ENCODE results near the gene ANKRD44.

DNA sequence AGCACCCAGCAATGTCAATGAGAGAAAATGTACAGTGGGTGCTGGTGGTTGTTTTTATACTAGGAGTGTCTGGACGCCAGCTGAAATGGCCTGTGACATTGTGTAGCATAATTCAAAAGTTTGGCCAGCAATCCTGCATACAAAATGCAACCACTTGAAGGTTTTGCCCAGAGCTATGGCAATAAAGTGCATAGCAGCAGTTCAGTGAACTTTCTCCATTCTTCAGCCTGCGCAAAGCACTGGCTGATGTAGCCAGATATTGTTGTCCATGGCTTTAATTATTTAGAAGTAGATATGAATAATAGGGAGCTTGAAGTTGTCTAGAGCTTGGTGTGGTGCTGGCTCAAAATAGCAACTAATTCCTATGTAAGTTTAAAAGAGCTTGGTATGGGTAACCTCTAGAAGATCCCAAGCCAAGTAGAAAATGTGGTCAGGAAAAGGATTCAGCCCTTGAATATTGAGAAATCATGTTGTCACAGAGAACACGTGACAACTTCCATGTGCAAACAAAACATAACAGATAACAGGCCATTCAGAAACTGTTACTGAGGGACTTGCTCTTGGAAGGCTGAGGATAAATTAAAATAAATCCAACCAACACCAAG is 350.7 kb downstream of the ANKRD44 start:
- TF ChIP-seq, protein P1, sequence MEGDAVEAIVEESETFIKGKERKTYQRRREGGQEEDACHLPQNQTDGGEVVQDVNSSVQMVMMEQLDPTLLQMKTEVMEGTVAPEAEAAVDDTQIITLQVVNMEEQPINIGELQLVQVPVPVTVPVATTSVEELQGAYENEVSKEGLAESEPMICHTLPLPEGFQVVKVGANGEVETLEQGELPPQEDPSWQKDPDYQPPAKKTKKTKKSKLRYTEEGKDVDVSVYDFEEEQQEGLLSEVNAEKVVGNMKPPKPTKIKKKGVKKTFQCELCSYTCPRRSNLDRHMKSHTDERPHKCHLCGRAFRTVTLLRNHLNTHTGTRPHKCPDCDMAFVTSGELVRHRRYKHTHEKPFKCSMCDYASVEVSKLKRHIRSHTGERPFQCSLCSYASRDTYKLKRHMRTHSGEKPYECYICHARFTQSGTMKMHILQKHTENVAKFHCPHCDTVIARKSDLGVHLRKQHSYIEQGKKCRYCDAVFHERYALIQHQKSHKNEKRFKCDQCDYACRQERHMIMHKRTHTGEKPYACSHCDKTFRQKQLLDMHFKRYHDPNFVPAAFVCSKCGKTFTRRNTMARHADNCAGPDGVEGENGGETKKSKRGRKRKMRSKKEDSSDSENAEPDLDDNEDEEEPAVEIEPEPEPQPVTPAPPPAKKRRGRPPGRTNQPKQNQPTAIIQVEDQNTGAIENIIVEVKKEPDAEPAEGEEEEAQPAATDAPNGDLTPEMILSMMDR (IDR thresholded peaks at IDR 0.05), result no peak
- TF ChIP-seq EZH2 (IDR thresholded peaks at IDR 0.05), result no peak
